ENCODE data around the gene SLC38A9.

GRCh38 chr5:55758714-55759113 is 46.6 kb upstream of the SLC38A9 start:
- TF ChIP-seq CTCF (IDR thresholded peaks at IDR 0.05 in 8 of 11, conservative IDR thresholded peaks at IDR 0.05 in 3 of 11) (no peak), POLR2AphosphoS5 (IDR thresholded peaks at IDR 0.05) (no peak), POLR2A (IDR thresholded peaks at IDR 0.05) (no peak)

Data from spleen (tissue), 7 donors.